Osteoblast (primary cell): ENCODE measurements around the gene CCDC198. TPM values are rescaled to one million over a fixed set of nuclear protein-coding genes. Genes with fewer than 3 reads are reported as not detected.

Experiments
- DNase-seq: peaks from one replicate; pipeline ENCODE4 v3.0.0; 2011; ENCODE audit warnings: low spot score, mixed read lengths; ENCODE audit not compliant: insufficient read length; ENCODE audit errors: missing footprints
- H2AFZ ChIP-seq: 2 replicates; pipeline ENCODE4 v1.6.0; 2011; ENCODE audit warnings: mild to moderate bottlenecking, low read length
- H3K27ac ChIP-seq: 2 replicates; pipeline ENCODE4 v1.5.1; 2011; ENCODE audit warnings: mild to moderate bottlenecking, low read depth, low read length, moderate library complexity
- H3K27me3 ChIP-seq: 2 replicates; pipeline ENCODE4 v1.6.0; 2012; ENCODE audit warnings: mild to moderate bottlenecking, control low read depth, inconsistent platforms, low read length, moderate library complexity; ENCODE audit not compliant: insufficient read depth
- H3K36me3 ChIP-seq: 2 replicates; pipeline ENCODE4 v1.5.1; 2011; ENCODE audit warnings: mild to moderate bottlenecking, low read length, control low read depth, moderate library complexity; ENCODE audit not compliant: insufficient read depth
- H3K4me1 ChIP-seq: 2 replicates; pipeline ENCODE4 v1.5.1; 2011; ENCODE audit warnings: mild to moderate bottlenecking, low read length, control low read depth, moderate library complexity; ENCODE audit not compliant: insufficient read depth
- H3K4me2 ChIP-seq: 2 replicates; pipeline ENCODE4 v1.6.0; 2011; ENCODE audit warnings: mild to moderate bottlenecking, low read length; ENCODE audit not compliant: insufficient read depth
- H3K4me3 ChIP-seq: fragments of 200-600 bp; sonication (generic); 3 replicates; pipeline ENCODE4 v1.5.1; 2012; ENCODE audit warnings: mild to moderate bottlenecking, low read length, inconsistent platforms; ENCODE audit not compliant: insufficient read depth
- H3K79me2 ChIP-seq: 2 replicates; pipeline ENCODE4 v1.6.0; 2012; ENCODE audit warnings: mild to moderate bottlenecking, low read length, control low read depth, inconsistent platforms; ENCODE audit not compliant: insufficient read depth
- H3K9me3 ChIP-seq: 2 replicates; pipeline ENCODE4 v1.5.1; 2011; ENCODE audit warnings: low read depth, low read length, control low read depth
- H4K20me1 ChIP-seq: 2 replicates; pipeline ENCODE4 v1.6.0; 2012; ENCODE audit warnings: mild to moderate bottlenecking, low read length, control low read depth; ENCODE audit not compliant: insufficient read depth
- CTCF ChIP-seq: IDR thresholded peaks from 2 replicates; pipeline ENCODE4 v1.5.1; 2011; ENCODE audit warnings: mild to moderate bottlenecking, low read depth, low read length, moderate library complexity; ENCODE audit errors: extremely low read depth
- total RNA-seq: library from RNA; depleted of rRNA; stranded (reverse); fragments of >200 nt; gene quantifications from 2 replicates; pipeline ENCODE4 v1.2.3, GENCODE V29; 2012

The CCDC198 gene
- total RNA-seq, 1 donor: not detected

DNA sequence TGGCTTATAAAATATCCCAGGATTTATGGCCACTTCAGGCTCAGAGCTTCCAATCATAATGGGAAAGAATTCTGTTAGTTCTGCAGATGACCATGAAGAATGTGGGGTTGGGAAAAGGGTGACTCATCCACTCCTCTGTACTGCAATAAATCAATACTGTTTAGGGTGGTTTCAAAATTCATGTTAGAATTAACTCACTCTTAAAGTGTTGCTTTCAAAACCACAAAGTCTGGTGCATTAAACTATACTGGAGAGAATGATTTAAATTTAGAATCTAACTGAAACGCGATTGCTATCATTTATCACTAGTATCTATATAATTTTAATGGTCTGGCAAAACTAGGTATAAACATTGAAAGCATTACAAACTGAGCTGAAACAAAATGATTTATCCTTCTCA is 798 bp downstream of the CCDC198 start:
- Histone ChIP-seq H3K27ac (no peak overlapping the region), H4K20me1 (no peaks in the 10 kb centered on the region), H2AFZ (no peak overlapping the region), H3K36me3 (no peaks in the 10 kb centered on the region), H3K9me3 (no peaks in the 10 kb centered on the region), H3K79me2 (no peaks in the 10 kb centered on the region), H3K4me1 (peaks cover 10% of the 10 kb centered on the region), H3K4me2 (no peak overlapping the region), H3K27me3 (peaks cover 5% of the 10 kb centered on the region), H3K4me3 (no peak overlapping the region)
- TF ChIP-seq CTCF: no peak
- no peak for DNase-seq

DNA sequence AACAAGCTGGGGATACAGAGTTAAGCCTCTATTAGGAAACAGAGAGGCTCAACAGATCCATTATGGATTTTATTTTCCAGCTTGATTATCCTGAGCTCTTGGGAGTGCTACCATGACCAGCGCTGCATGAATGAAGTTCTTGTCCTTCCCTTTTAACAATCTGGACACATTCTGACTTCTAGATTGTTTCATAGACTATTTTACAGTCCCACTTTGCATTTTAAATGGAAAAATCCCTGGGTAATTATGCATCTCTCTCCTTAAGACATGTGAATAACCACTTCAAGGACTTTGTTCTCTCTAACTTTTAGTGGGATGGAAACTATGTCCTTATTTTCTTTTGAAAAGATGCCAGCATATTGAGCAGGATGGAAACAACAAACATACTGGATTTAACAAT is 2.0 kb downstream of the CCDC198 start:
- Histone ChIP-seq H2AFZ (no peak overlapping the region), H3K4me3 (no peak overlapping the region), H3K36me3 (no peaks in the 10 kb centered on the region), H3K4me2 (no peak overlapping the region), H3K27ac (no peak overlapping the region), H3K79me2 (no peaks in the 10 kb centered on the region), H3K9me3 (no peaks in the 10 kb centered on the region), H4K20me1 (no peaks in the 10 kb centered on the region), H3K4me1 (peaks cover 11% of the 10 kb centered on the region), H3K27me3 (peaks cover 5% of the 10 kb centered on the region)
- no peak for DNase-seq
- no peak for TF ChIP-seq CTCF

- no peak overlapping the region for H3K4me3 ChIP-seq
- no peaks in the 10 kb centered on the region for H4K20me1 ChIP-seq
- no peaks in the 10 kb centered on the region for H3K79me2 ChIP-seq
- H3K27ac ChIP-seq: no peak overlapping the region
- no peak overlapping the region for H3K4me2 ChIP-seq
- H2AFZ ChIP-seq: peak overlapping the region; percentile 16
- peaks cover 3% of the 10 kb centered on the region for H3K4me1 ChIP-seq
- no peaks in the 10 kb centered on the region for H3K9me3 ChIP-seq
- no peak for DNase-seq
- no peaks in the 10 kb centered on the region for H3K36me3 ChIP-seq
- peaks cover 5% of the 10 kb centered on the region for H3K27me3 ChIP-seq
- no peak for TF ChIP-seq CTCF
These were observed 5.9 kb downstream of the CCDC198 start for GRCh38 chr14:57487771-57488170.

DNA sequence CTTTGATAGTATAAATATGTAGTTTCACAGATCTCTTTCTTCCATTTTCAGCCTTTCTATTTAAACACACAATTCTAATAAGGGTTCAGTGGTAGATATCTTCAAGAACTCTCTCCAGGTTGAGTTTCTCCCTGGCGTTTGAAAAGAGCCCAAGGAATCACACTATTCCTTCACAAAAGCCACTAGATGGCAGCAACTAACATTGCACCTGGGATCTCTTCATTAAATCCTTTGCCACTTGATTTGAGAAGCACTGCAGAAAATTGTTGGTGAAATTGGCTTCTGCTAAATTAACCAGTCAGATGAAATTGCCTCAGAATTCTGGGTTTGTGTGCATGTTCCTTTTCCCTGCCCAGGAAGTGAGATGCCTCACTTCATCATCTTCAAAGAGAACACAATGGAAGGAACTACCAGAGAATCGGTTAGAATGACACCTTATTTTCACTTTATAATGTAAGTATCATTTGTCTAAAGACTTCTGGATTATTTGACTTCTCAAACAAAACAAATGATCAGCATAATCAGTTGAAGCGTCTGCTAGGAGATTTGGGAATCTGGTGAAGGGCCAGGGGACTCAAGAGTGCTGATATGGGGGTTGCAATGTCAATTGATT is 6.8 kb downstream of the CCDC198 start:
- H3K9me3 ChIP-seq: no peaks in the 10 kb centered on the region
- H3K4me2 ChIP-seq: no peak overlapping the region
- peaks cover 3% of the 10 kb centered on the region for H3K4me1 ChIP-seq
- H3K27me3 ChIP-seq: peaks cover 5% of the 10 kb centered on the region
- no peak overlapping the region for H3K4me3 ChIP-seq
- H2AFZ ChIP-seq: no peak overlapping the region
- no peaks in the 10 kb centered on the region for H3K79me2 ChIP-seq
- peak; percentile 61 for TF ChIP-seq CTCF
- peak; percentile 11 for DNase-seq
- H3K27ac ChIP-seq: no peak overlapping the region
- H3K36me3 ChIP-seq: no peaks in the 10 kb centered on the region
- no peaks in the 10 kb centered on the region for H4K20me1 ChIP-seq
